ENCODE results near the gene DUSP22.

DUSP22 gene

DNA sequence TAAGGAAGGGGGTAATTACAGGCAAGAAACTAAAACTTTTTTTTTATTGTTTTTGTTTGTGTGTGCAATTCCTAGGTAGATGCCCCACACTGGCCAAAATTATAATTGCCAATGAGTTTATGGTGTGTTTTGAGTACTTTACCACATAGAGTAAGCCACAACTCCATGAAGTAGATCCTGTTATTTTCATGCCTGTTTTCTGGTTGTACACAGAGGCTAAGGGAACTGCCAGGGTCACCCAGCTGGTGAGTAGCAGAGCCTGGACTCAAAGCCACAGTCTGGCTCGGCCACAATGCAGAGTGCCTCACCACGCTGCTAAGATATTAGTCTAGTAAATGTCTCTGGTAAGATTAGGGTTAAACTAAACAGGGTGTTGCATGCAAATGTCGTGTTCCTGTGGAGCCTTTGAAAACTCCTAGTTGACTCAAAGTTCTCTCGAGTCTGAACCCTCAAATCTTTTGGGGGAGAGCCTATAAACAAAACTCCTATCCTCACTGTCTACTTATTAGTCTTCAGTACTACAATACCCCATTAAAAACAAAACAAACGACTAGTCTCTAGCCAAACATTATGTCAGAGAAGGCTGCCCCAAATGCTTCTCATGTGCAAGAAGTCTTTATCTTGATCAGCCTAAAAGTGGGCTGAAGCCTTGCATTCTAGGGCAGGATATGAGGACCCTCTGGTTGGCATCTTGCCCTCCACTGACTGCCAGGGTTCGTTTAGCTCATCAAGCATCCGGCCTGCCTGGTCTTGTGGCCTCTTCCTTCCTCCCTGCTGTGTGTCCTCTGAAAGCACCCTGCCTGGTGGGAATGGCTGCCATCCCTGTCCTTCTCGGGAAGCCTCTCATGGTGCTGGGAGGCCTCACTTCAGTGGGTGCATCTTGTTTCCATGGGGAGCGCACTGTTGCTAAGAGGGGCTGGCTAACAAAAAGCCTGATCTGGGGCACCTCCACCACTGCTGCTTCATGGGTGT is 4.2 kb downstream of the DUSP22 start:
- DNase-seq (ENCODE audit: low read depth), result no peak

DNA sequence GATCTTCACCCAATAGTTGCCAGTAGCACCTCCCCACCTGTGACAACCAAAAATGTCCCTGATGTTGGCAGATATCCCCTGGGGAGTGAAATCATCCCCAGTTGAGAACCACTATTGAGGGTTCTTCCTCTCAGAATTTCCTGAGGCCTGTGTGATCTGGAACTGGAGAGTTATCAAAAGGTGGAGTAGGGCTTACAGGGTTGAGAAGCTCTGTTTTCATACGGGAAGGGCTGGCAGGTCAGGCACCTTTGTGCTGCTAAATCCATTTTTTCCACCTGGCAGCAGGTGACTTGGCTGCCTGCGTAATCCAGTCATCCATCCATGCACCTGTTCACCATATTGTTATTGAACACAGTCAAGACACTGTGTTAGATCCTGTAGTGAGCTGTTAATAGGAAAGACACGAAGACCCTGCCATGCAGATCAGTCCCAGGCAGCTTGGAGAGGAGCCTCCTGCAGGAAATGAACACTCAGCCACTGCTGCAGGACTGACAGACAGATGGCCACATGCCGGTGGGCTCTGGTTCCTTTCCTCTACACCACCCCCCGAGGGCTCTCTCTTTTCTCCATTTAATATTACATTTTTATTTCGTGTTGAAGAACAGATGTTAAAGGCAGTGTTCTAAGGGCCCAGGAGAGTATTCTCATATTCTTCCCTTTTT is 5.4 kb downstream of the DUSP22 start:
- no peak for DNase-seq (ENCODE audit: low read depth)

DNA sequence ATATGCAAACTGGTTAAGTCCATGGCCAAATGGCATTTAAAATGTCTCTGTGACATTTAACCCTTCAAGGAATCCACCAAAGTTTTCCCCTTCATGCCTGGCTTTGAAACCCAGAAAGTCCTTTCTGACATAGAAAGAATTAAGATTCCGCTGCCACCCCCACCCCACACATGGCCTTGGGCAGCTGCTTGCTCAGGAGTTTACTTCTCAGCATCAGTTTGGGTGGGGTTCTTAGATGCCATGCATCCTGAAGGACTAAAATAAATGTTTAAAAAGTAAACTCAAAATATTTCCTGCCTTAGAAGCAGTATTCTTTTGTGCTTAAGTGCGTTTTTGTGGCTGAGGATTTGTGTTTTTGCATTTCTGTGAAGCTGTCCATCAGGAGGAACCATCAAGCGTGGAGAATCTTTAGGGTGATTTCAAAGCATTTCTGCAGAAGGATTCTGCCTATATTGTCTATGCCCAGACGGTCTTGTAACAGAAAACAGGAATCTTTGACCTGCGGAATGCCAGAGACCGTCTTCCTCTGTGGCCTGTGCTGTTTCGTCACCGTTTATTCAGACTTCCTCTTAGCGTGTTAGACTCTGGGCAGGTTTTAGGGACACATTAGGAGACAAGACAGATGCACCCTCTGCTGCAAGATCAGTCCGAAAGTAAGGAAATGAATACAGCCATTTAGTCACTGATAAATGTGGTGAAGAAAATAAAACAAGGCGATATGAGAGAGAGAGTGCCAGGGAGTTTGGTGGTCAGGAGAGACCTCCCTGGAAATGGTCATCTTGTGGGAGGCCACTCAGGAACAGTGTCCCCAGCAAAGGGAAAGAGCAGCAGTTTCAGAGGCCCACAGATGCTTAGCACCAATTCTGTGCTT is 6.2 kb downstream of the DUSP22 start:
- DNase-seq (ENCODE audit: low read depth), result no peak

DNA sequence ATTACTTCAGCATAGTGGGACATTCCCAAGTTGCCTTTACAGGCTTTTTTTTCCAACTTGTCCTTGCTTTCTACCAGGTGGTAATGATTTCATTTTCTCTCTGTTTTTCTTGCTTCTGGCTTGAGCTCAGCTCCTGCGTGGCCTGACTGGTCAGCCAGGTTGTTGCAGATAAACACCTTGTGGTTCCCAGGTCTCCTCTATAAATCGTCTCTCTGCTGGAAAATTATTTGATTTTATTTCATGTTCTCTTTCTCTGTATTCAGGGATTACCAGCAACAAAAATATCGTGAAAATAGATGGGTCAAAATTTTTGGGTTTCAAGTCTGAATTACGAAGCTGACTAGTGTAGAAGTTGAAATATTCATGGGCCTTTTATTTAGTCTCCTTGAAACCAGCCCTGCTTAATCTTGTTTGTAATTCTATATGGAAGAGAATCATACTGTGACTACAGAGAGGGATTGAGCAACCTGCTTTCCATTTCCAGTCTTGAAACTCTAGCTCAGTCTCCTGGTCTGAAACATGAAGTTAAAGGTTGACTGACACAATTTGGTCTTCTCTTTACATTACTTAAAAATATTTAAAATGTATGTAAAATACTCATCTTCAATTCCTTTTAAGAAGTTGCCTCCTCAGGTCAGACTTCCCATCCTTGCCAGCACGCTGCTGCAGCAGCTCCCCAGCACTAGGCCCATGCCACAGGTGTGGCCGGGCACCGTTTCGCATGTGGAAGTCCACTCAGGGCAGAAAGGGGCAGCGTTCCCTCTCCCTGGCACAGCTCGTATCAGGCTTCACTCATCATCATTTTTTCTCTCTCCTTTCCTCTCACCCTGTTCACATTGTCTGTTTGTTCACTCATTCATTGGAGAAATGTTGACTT is 7.1 kb downstream of the DUSP22 start:
- no peak for DNase-seq (ENCODE audit: low read depth)

DNA sequence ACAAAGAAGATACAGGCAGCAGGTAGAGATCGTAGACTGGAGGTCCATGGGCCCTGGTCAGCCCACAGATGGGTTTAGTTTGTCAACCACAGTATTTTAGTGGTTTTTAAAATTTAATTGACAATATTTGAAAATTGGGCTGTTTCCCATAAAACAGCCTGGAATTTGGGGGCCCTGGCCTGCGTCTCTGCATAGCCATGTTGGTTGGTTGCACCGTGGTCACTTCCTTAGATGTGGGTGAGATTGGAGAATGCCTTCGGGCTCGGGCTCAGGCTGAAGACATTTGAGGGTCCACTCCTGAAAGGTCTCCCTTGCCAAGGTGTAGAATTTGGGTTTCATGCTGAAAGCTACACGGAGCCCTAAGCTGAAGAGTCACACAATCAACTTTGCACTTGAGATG is 7.7 kb downstream of the DUSP22 start:
- no peak for DNase-seq (ENCODE audit: low read depth)

DNA sequence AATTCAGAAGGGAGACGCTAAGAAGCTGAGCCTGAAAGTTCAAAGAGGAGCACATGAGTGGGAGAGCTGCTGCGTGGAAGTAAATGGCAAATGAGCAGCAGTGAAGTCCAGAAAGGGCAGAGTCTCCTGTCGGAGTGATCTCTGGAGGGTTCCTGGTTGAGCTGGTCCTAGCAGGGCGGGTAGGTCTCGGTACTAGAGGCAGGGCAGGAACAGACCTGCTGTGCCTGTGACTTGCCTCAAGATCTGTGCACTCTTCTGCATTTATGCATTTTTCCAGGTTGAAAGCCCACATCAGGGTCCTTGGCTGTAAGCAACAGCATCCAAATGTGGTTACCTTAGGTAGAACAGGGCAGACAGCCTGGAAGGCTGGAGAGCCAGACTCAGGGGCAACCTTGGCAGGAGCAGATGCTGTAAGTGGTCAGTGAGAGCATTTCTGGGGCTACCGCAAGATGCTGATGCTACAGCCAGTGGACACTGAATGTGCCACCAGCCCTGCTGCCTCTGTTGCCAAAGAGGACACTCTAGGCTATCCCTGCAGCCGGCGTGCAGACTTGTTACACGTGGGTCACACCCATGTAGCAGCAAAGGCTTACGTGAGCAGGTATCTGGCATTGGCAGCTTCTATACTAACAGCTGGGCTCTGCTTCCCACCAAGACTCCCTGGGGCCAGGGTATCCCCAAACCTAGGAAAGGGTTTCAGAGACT is 8.4 kb downstream of the DUSP22 start:
- DNase-seq (ENCODE audit: low read depth), result no peak

DNA sequence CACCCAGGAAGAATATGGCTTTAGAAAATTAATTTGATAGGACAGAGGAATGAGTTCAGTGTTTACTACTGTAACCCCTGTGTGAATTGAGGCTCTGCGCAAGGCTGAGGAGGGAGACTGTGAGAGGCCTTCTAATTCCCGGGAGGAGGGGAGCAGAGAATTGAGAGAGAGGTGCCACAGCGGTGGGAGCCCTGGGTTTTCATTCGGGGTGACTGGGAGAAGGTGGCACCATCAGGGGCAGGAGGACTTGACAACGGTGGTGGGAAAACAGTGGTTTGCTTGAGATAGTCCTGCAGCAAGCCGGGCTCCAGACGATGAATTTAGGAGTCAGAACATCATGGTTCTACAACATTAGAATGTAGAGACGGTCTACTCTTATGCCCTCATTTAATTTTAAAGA is 9.2 kb downstream of the DUSP22 start:
- no peak for DNase-seq (ENCODE audit: low read depth)

DNA sequence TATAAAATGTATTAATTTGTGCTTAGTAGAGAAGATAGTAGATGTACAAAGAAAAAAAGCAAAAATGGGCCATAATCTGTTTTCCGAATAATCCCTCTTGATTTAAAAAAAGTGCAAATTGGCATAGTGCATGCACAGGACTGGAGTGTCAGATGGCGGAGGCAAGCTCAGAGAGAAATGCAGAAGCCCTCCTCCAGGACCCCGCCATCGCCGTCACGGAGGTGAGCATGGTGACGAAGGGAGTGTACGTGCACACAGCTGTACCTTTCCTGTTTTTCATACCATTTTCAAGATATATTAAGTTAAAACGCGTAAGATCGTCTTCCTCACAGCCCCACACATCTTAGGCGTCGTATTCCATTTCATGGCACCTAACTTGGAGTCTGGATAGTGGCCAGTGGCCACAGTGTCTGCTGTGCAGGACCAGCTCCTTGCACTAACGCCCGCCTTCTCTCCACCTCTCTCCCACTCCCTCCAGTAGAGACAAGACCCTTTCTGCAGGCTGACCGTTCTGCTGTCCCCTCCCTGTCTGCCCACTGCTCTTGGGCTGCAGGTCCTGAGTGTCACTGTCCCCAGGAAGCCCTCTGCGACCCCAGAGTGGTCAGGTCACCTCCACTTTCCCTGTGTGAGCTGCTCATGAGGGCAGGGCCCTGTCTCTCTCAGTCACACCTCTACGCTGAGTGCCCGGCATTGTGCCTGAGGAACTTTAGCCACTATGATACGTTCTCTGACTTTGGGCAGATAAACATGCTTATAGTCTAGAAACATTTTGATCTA is 9.8 kb downstream of the DUSP22 start:
- no peak for DNase-seq (ENCODE audit: low read depth)

DNA sequence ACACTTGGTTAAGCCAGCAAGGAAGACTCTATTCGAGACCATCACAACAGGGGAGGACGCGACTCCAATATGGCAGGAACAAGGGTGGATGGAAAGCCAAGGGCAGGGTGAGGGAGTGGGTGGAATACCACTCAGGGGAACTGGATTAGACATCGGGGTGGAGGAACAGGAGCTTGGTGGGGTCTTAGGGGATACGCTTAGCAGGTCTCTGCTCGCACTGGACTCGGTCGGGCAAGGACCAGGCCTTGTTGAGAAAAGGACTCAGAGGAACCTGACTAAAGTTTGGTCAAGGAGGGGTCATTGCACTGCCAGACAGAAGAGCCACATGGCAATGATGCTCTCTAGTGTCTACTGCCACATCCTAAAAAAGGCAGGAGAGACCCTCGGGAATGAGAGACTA is 10.5 kb downstream of the DUSP22 start:
- no peak for DNase-seq (ENCODE audit: low read depth)

DNA sequence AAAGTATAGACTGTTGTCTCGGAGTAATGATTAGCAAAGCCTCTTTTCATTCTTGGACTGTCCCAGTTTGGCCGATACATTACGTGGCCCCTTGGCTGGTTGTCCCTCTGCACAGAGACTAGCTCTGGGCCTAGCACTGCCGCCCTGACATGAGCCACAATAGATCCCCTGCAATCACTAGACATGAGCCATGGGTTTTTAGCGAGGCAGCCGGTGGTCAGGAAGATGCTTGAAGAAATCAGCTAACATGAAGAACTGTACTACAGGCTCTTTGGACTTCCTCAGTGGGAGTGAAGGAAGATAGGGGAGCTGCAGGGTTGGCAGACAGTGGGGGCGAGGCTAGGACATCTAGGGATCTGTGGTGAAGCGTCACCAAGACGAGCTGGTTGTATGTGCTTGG is 11.0 kb downstream of the DUSP22 start:
- DNase-seq (ENCODE audit: low read depth), result no peak

DNA sequence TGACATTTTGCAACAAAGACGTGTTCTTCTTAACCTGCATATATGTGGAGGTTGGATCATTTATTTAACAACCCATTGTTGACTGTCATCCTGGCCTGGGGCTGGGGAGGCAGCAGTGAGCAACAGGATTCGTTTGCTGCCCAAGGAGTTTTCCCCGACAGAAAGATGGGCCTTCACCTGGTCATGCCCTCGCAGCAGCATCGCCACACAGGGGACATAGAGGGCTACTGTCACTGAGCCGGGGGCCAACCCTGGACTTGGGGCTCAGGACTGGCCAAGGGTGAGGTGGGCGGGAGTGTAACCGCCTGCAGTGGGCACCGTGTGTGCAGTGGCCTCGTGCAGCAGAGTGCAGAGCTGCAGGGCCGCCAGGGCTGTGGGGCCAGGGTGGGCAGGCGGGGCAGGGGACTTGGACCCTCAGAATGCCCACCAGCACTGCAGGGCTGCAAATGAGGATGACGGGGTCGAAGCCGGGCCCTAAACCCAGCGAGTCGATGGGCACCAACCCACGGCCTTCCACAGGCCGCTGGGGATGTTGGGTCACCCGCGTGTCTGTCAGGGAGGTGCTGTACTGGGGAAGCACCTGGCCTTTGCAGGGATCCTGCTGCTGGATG is 11.8 kb downstream of the DUSP22 start:
- no peak for DNase-seq (ENCODE audit: low read depth)

DNA sequence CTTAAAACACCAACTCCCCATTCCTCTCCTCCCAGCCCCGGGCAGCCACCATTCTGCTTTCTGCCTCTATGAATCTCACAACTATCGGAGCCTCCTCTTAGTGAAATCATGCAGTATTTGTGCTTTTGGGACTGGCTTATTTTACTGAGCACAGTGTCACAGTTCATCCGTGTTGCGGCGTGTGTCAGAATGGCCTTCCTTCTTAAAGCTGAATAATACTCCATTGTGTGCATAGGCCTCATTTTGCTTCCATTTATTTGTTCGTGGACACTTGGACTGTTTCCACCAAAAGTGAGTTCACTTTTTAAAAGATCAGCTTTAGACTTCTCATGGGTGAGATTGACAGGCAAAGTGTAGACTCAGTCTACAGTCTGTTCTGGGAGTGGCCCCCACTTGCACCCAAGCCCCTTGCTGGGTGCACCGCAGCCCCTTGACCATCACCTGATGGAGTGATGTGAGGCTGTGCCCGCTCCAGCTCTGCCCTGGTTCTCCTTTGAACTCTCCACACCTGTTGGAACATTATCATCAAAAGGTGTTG is 12.6 kb downstream of the DUSP22 start:
- DNase-seq (ENCODE audit: low read depth), result no peak

DNA sequence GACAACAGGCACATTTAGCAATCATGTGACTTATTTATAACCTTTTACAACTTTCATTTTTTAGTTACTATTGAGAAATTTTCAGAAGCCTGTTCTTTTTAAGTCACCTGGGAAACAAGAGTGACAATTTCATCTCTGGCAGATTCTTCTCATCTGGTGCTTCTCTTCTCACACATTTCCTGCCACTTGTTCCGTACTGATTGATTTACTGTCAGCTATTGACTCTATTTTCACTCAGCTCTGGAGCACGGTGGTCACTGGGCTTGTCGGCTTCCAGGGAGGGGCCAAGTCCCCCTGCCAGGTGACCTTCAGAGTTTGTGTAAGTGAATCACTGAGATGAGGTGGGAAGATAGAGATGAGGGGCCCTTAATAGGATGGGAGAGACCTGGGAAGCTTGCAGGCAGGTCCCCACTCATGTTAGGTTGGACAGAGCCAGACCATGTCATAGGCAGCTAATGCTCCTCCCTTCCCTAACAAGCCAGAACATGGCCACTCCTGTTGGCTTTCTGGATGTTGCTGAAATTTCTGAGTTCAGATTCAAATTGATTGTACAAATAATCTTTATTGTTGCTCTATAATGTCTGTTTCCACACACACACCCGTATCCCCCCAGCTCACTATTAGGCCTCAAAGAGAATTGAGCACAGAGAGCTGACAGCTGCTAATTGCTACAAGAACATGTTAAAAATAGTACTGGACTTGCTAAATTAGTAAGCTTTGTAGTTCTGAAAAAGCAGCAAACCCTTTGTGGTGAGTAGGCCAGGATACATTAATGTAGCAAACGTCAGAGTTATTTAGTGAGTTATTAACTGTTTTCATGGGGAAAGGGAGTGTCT is 13.3 kb downstream of the DUSP22 start:
- DNase-seq (ENCODE audit: low read depth), result no peak

DNA sequence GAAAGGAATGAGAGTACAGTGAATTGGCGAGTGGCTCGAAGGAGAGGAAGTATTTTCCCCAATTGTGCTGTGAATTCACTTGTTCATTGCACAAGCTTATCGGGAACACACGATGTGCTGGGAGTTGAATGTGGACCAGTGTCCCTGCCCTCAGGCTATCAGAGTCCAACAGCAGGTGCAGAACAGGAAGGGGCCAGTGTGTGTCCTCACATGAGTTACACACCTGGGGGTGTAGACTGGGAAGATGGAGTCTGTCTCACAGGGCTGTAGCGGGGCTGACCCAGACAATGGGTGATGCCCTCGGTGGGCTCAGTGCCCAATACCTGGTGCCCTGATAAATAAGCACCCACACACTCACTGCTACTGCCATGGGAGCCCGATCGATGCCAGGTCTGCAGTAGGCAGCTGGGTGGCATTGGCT is 14.4 kb downstream of the DUSP22 start:
- no peak for DNase-seq (ENCODE audit: low read depth)

DNA sequence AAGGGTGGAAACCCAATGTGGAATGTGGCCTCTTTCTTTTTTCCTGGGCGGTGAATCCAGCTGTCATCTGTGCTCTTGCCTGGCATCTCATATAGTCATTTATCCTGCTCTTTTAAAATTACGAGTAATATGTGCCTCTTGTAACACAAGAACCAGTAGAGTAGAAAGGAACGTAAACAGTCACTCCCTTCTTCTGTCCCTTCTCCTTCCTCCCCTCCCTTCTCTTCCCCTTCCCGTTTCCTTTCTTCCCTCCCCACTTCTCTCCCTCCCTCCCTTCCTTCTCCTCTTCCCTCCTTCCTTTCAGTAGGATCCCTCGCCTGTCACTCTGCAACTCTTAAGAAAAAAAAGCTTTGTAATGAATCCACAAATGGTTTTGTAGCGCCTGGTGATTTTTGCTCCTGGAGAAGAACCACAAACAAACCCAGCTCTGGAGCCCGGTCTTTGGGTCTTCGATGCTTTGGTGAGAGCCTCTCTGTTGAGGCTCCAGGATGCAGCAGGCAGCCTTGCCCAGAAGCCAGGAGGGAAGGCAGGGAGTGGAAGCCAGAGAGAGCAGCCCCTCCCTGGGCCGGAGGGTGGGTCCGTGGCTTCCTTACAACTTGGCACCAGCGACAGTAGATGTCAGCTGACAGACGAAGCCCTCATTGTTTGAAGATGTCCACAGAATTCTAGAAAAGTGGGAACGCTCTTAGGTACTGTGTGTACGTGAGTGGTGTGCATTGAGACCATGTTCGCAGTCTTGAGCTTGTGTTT is 15.0 kb downstream of the DUSP22 start:
- DNase-seq (ENCODE audit: low read depth), result no peak

DNA sequence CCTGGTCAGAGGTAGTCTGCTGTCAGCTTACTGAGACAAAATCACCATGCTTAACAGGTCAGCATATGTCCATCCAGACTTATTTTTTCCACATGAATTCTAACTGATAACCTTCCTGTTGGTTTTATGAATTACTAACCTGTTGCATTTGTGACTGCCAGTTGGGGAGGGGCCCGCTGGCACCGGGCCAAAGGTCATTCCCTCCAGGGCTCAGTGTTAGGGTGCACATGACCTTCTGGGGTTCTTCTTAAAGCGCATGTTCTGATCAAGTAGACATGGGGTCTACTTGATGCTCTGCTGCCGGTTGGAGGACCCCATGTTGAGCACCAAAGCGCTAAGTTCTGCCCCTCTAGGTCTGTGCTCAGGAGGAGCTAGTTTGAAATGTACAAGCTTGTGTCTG is 15.6 kb downstream of the DUSP22 start:
- no peak for DNase-seq (ENCODE audit: low read depth)

DNA sequence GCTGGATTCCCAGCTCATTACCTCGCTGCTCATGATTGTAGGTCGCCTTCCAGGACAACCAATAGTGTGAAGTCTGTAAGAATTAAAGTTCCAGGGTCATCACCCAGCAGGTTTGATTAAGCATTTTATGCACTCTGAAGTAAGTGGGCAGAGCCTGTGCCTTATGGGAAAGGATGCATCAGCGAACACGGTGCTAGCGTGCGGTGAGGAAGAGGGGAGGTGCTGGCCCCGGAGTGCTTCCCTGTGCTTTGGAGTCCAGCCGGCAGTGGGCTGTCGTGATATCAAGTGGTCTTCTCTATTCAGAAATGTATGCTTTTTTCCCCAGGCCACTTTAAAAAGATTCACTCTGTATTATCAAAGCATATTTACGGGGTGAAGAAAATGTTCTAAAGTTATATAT is 16.0 kb downstream of the DUSP22 start:
- DNase-seq (ENCODE audit: low read depth), result no peak

DNA sequence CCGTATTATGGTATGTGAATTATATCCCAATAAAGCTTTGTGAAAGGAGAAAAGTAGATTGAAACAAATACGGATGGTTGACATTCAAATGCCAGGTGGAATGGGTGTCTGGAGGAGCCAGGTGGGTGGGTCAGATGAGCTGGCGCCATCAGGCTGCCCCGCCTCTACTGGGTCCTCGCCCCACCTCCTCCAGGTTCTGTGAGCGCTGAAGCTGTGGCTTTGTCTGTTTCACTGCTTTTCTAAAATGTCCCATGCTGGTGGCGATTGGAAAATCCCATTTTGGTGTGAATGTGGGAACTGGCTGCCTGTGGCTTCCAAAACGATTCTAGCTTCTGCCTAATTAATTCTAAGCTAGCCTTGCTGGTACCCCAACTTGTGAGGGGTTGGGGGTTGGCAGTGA is 16.5 kb downstream of the DUSP22 start:
- DNase-seq (ENCODE audit: low read depth), result no peak
